Coronary artery (tissue), 2 donors: ENCODE measurements around the gene P2RX7.
"Not testable (repeated sequence)": the region's sequence is repeated elsewhere in the genome, so short reads cannot be mapped to it uniquely, and the experiment has no call there.

Source experiments
- DNase-seq: peaks from one replicate; pipeline ENCODE4 v3.0.0-alpha.2; 2017; ENCODE audit warnings: low spot score
- H3K27ac ChIP-seq, 2 donors: fragments of 200-600 bp; sonication (generic); one replicate each; pipeline ENCODE4 v1.5.1; 2016 to 2019
- H3K4me3 ChIP-seq: fragments of 200-600 bp; sonication (generic); 2 replicates; pipeline ENCODE4 v1.5.1; 2016; ENCODE audit warnings: mild to moderate bottlenecking, moderate library complexity
- TF ChIP-seq, protein P1 (sequence below): fragments of 200-600 bp; sonication (generic); IDR thresholded peaks from one replicate; pipeline ENCODE4 v1.5.1; 2019; ENCODE audit warnings: antibody characterized with exemption

P2RX7 gene

DNA sequence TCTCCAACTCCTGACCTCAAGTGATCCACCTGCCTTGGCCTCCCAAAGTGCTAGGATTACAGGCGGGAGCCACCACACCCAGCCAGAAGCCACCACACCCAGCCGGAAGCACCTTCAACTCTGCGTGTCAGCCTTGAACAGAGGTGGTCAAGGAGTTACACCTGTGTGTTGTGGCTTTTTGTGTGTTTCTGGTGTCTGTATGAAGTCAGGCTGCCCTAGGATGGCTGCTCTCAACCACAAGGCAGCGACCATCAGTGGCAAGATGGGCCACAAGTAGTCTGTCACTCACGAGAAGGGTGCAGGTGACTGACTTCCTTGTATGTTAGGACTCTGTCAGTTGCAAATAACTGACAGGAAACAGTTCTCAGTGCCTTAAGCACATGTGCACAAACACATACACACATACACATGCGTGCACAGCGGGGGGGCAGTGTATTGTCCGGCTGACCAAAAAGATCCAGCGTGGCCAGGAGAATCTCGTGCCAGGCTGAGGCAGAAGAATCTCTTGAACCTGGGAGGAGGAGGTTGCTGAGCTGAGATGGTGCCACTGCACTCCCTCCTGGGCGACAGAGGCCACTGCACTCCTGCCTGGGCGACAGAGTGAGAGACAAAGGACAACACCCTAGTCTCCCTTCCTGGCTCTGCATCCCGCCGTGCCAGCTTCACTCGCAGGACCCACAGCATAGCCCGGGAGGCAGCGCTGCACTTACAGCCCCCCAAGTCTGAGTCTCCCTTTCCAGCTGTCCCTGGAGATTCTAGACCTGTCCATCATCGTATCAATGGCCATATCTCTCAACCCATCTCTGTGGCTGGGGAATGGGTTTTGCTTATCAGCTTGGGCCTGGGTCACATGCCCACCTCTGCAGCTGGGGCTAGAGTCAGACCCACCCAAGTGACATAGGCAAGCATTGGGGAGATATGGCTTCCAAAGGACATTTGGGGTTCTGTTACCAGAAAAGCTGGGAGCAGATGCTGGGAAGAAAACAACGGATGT is 90.9 kb downstream of the P2RX7 start:
- DNase-seq, result no peak
- TF ChIP-seq, protein P1, sequence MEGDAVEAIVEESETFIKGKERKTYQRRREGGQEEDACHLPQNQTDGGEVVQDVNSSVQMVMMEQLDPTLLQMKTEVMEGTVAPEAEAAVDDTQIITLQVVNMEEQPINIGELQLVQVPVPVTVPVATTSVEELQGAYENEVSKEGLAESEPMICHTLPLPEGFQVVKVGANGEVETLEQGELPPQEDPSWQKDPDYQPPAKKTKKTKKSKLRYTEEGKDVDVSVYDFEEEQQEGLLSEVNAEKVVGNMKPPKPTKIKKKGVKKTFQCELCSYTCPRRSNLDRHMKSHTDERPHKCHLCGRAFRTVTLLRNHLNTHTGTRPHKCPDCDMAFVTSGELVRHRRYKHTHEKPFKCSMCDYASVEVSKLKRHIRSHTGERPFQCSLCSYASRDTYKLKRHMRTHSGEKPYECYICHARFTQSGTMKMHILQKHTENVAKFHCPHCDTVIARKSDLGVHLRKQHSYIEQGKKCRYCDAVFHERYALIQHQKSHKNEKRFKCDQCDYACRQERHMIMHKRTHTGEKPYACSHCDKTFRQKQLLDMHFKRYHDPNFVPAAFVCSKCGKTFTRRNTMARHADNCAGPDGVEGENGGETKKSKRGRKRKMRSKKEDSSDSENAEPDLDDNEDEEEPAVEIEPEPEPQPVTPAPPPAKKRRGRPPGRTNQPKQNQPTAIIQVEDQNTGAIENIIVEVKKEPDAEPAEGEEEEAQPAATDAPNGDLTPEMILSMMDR, result no peak
- Histone ChIP-seq H3K4me3 (no peak overlapping the region), H3K27ac (no peak overlapping the region)

DNA sequence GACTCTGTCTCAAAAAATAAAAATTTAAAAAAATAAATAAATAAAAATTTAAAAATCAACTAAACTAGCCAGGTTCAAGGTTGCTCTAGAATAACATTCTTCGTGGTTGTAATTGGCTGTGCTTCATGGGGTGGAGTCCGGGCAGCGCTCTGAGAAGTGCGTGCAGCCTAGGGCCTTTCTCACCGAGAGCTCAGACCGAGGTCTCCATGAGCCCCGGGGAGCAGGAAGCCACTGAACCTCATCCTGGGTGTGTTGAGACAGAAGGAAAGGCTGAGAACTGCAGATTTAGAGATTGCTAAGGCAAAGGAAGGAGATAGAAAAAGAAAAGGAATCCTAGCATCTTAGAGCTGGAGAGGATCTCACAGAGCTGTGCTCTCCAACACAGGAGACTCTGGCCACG is 91.9 kb downstream of the P2RX7 start:
- no peak overlapping the region for H3K4me3 ChIP-seq
- DNase-seq, result no peak
- no peak overlapping the region for H3K27ac ChIP-seq
- TF ChIP-seq, protein P1, result no peak

DNA sequence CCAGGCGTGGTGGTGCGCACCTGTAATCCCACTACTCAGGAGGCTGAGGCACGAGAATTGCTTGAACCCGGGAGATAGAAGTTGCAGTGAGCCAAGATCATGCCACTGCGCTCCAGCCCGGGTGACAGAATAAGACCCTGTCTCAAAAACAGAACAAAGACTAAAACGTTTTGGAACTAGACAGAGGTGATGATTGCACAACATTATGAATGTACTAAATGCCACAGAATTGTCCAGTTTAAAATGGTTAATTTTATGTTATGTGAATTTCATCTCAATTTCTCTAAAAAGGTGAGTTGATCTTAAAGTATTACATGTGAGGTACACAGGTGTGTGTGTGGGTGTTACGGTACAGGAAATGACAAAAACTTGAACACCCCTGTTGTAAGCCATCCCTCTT is 93.7 kb downstream of the P2RX7 start:
- TF ChIP-seq, protein P1, result no peak
- Histone ChIP-seq H3K27ac (no peak overlapping the region), H3K4me3 (no peak overlapping the region)
- DNase-seq, result no peak

DNA sequence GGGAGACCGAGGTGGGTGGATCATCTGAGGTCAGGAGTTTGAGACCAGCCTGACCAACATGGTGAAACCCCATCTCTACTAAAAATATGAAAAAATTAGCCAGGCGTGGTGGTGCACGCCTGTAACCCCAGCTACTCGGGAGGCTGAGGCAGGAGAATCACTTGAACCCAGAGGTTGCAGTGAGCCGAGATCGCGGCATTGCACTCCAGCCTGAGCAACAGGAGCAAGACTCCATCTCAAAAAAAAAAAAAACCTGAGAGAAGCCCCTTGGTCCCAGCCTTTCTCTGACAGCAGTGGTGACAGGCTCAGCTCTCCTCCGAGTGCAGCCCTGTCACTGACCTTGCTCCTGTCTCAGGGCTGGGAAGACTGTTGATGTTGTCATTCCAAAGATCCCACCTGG is 94.2 kb downstream of the P2RX7 start:
- H3K4me3 ChIP-seq, DNase-seq, H3K27ac ChIP-seq: not testable (repeated sequence)

DNA sequence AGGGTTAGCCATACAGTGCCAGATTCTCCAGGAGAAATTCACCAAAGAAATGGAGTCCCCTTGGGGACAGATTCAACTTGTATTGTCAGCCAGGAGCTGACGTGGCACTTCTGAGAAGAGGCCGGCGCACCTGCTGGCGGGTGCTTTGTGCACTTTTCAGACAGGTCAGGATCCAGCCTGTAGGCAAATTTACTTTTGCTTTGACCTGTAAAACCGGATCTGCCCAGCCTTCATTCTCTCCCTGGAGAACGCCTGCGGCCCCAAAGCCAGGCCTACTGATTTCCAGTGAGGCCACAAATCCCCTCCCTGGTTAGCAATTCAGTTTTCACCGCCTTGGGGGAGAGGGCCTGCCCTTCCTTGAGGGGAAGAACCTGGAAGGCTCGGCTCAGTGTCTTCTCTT is 94.6 kb downstream of the P2RX7 start:
- H3K27ac ChIP-seq, result no peak overlapping the region
- no peak for DNase-seq
- H3K4me3 ChIP-seq, result no peak overlapping the region
- TF ChIP-seq, protein P1, result no peak

DNA sequence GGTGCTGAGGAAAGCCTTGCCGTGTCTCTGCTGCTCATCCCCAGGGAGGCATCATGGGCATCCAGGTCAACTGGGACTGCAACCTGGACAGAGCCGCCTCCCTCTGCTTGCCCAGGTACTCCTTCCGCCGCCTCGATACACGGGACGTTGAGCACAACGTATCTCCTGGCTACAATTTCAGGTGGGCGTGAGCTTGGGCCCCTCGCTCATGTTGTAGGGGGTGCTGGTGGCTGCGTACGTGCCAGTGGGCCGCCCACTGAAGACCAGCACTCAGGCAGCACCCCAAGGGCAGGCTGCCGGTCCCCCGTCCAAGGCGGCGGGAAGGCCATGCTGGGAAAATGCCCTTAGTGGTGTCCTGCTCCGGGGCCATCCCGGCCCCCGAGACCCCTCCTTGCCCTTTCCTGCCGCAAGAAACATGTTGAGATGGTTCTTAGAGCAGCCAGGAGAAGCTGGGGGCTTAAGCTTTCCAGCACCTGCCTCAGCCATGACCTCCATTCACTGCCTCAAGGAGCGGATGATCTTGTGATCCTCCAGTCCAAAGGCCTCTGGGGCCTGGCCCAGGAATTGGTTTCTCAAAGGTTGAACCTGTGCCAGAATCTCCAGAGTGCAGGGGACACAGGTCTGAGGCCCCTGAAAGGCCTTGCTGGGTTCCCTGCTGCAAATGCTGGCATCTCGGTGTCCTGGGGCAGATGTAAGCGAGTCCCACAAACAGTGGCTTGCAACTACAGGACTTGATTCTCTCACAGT is 96.4 kb downstream of the P2RX7 start:
- no peak overlapping the region for H3K4me3 ChIP-seq
- TF ChIP-seq, protein P1, result no peak
- no peak overlapping the region for H3K27ac ChIP-seq
- DNase-seq, result no peak

DNA sequence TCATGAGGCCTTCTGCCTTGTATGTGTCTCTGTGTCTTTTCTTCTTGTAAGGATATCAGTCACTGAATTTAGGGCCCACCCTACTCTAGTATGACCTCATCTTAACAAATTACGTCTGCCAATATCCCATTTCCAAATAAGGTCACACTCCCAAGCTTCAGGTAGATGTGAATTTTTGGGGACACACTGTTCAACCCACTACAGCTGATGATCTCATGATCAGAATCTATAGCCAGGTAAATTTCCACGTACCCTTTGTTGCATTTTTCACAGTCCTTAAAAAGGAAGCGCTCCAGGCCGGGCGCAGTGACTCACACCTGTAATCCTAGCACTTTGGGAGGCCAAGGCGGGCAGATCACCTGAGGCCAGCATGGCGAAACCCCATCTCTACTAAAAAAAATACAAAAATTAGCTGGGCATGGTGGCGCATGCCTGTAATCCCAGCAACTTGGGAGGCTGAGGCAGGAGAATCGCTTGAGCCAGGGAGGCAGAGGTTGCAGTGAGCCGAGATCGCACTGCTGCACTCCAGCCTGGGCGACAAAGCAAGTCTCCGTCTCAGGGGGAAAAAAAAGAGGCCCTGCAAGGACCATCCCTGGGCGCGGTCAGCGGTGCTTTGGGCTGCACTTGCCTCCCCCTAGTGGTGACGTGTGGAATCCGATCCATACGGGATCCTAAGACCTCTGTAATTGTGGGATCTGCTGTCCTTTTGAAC is 97.3 kb downstream of the P2RX7 start:
- TF ChIP-seq, protein P1, result peak; percentile 87
- H3K27ac ChIP-seq, H3K4me3 ChIP-seq, DNase-seq: not testable (repeated sequence)
